A549 (cell line): Measurements from ENCODE around the gene MPC1. TPM values are rescaled to one million over a fixed set of nuclear protein-coding genes. Genes with fewer than 3 reads are reported as not detected.

ENCODE experiments used
- ATAC-seq, 2 experiments: fragments of 200-7000 bp in 1 of 2; fragments of >200 bp in 1 of 2; cut with Nextera tagmentation in 1 of 2; cut with Tn5 transposase in 1 of 2; 3 replicates each; pipeline versions ENCODE4 v1.8.0 to v1.9.1; 2018 to 2020; ENCODE audit warnings: mild to moderate bottlenecking in 1 of 2, moderate library complexity in 1 of 2
- CTCF ChIA-PET: fragments of 300-600 bp; sonication (Branson Sonifier 250); formaldehyde crosslinking; extraction: SDS; loops from one replicate; lab custom pipeline; 2021; ENCODE audit warnings: antibody characterized with exemption, inconsistent platforms; lab: Yijun Ruan, JAX
- POLR2A ChIA-PET: fragments of 350-600 bp; formaldehyde crosslinking; extraction: SDS; loops from one replicate; lab custom pipeline; 2021; ENCODE audit warnings: antibody characterized with exemption, inconsistent platforms; lab: Yijun Ruan, JAX
- DNase-seq, 2 experiments: peaks; one replicate each; pipeline versions ENCODE4 v3.0.0 to v3.0.0-alpha.2; 2011 to 2016; ENCODE audit warnings: low read depth in 1 of 2, low spot score in 1 of 2
- FAIRE-seq: peaks from 2 replicates; lab custom pipeline; 2011; peaks lifted over from hg19 to GRCh38; lab: Jason Lieb, UNC
- H3K27ac ChIP-seq, 2 experiments: fragments of >200 bp; sonication (Bioruptor Twin); formaldehyde crosslinking; 3 replicates each; pipeline ENCODE4 v1.5.1; 2016 to 2017
- H3K4me1 ChIP-seq: fragments of >200 bp; sonication (Bioruptor Twin); formaldehyde crosslinking; 3 replicates; pipeline ENCODE4 v1.6.1; 2016
- H3K4me2 ChIP-seq: fragments of >200 bp; sonication (Bioruptor Twin); formaldehyde crosslinking; 3 replicates; pipeline ENCODE4 v1.6.1; 2016
- H3K4me3 ChIP-seq: fragments of >200 bp; sonication (Bioruptor Twin); formaldehyde crosslinking; 3 replicates; pipeline ENCODE4 v1.5.1; 2016
- H3K9me3 ChIP-seq: fragments of >200 bp; sonication (Bioruptor Twin); formaldehyde crosslinking; 3 replicates; pipeline ENCODE4 v1.6.1; 2016
- CEBPB ChIP-seq, 2 experiments: fragments of >200 bp in 1 of 2; sonication (Bioruptor Twin) in 1 of 2; formaldehyde crosslinking in 1 of 2; IDR thresholded peaks; 2 replicates each; pipeline ENCODE4 v1.6.1; 2012 to 2016
- CHD4 ChIP-seq: fragments of 200-600 bp; sonication (generic); IDR thresholded peaks from 2 replicates; pipeline ENCODE4 v1.6.1; 2016; ENCODE audit warnings: antibody characterized with exemption, mild to moderate bottlenecking, borderline replicate concordance
- EP300 ChIP-seq, 2 experiments: fragments of >200 bp; sonication (Bioruptor Twin); formaldehyde crosslinking; IDR thresholded peaks; 2 replicates in 1 of 2; 3 replicates in 1 of 2; pipeline ENCODE4 v1.6.1; 2016 to 2017
- FOSL2 ChIP-seq, 2 experiments: fragments of 450-650 bp in 1 of 2; fragments of >200 bp in 1 of 2; sonication (Bioruptor Twin) in 1 of 2; formaldehyde crosslinking; IDR thresholded peaks; 2 replicates each; pipeline versions ENCODE4 v1.5.0 to v1.6.1; 2016 to 2020; ENCODE audit warnings: mild to moderate bottlenecking in 1 of 2, moderate library complexity in 1 of 2
- HEYL ChIP-seq: fragments of 250-450 bp; sonication (Bioruptor Pico); IDR thresholded peaks from 2 replicates; pipeline ENCODE4 v1.8.0; 2021; ENCODE audit warnings: mild to moderate bottlenecking, moderate library complexity
- JUNB ChIP-seq: fragments of >200 bp; sonication (Bioruptor Twin); formaldehyde crosslinking; IDR thresholded peaks from 2 replicates; pipeline ENCODE4 v1.6.1; 2016
- KDM1A ChIP-seq: fragments of 200-600 bp; sonication (generic); IDR thresholded peaks from 2 replicates; pipeline ENCODE4 v1.6.1; 2016; ENCODE audit warnings: low read depth, mild to moderate bottlenecking
- MAFK ChIP-seq: fragments of 450-650 bp; IDR thresholded peaks from 2 replicates; pipeline ENCODE4 v1.6.1; 2014; ENCODE audit not compliant: partially characterized antibody
- MAZ ChIP-seq: fragments of 150-350 bp; IDR thresholded peaks from 2 replicates; pipeline ENCODE4 v1.6.1; 2014; ENCODE audit warnings: antibody characterized with exemption, low read depth, low read length, borderline replicate concordance
- NPAS2 ChIP-seq: fragments of 250-450 bp; sonication (Bioruptor Pico); IDR thresholded peaks from 2 replicates; pipeline ENCODE4 v1.8.0; 2022; ENCODE audit warnings: mild to moderate bottlenecking, moderate library complexity, borderline replicate concordance
- NR3C1 ChIP-seq: fragments of >200 bp; sonication (Bioruptor Twin); formaldehyde crosslinking; IDR thresholded peaks from 3 replicates; pipeline ENCODE4 v1.6.1; 2017
- POLR2AphosphoS2 ChIP-seq: conservative IDR thresholded peaks from 2 replicates; pipeline ENCODE4 v1.6.1; 2012; ENCODE audit warnings: low read length, improper control_type of control experiment, inconsistent platforms
- RAD21 ChIP-seq, 2 experiments: fragments of >200 bp in 1 of 2; sonication (Bioruptor Twin) in 1 of 2; formaldehyde crosslinking in 1 of 2; IDR thresholded peaks in 1 of 2; conservative IDR thresholded peaks in 1 of 2; 2 replicates in 1 of 2; 3 replicates in 1 of 2; pipeline ENCODE4 v1.6.1; 2012 to 2018; ENCODE audit warnings: inconsistent platforms in 1 of 2
- RCOR1 ChIP-seq: fragments of 150-350 bp; IDR thresholded peaks from 2 replicates; pipeline ENCODE4 v1.6.1; 2014; ENCODE audit warnings: antibody characterized with exemption, low read length, low read depth
- RNF2 ChIP-seq: fragments of 200-600 bp; sonication (generic); IDR thresholded peaks from 2 replicates; pipeline ENCODE4 v1.6.1; 2016; ENCODE audit warnings: low read depth, mild to moderate bottlenecking, antibody characterized with exemption, moderate library complexity, borderline replicate concordance
- SREBF2 ChIP-seq: fragments of 450-650 bp; IDR thresholded peaks from 2 replicates; pipeline ENCODE4 v1.6.1; 2014; ENCODE audit warnings: mild to moderate bottlenecking, moderate library complexity
- ZC3H11A ChIP-seq: fragments of 450-650 bp; IDR thresholded peaks from 2 replicates; pipeline ENCODE4 v1.6.1; 2014; ENCODE audit warnings: antibody characterized with exemption, mild to moderate bottlenecking
- ZSCAN20 ChIP-seq: fragments of 250-450 bp; sonication (Bioruptor Pico); IDR thresholded peaks from 2 replicates; pipeline ENCODE4 v1.8.0; 2022; ENCODE audit warnings: mild to moderate bottlenecking, moderate library complexity
- WGBS: methylation state at CpG from one replicate; pipeline ENCODE4 v1.1.6; 2017; ENCODE audit errors: missing lambda C conversion rate; 5-methylcytosine and 5-hydroxymethylcytosine counted together
- polyA plus RNA-seq, 4 experiments: library from polyadenylated mRNA; depleted of rRNA in 3 of 4; stranded (reverse); fragments of >200 nt; fragmentation: RNase III in 1 of 4; extraction: RNeasy Plus Mini Kit Qiagen cat#74134 plus additional on column Dnase treatment in 1 of 4; gene quantifications; 2 replicates in 3 of 4; 3 replicates in 1 of 4; pipeline ENCODE4 v1.2.3, GENCODE V29; 2011 to 2017
- TF ChIP-seq, protein P1 (sequence below): fragments of 450-650 bp; IDR thresholded peaks from 2 replicates; pipeline ENCODE4 v1.6.1; 2014; ENCODE audit warnings: antibody characterized with exemption
- TF ChIP-seq, protein P2 (sequence below): fragments of 250-450 bp; sonication (Bioruptor Pico); IDR thresholded peaks from 2 replicates; pipeline ENCODE4 v1.5.0; 2021; ENCODE audit warnings: mild to moderate bottlenecking, moderate library complexity, borderline replicate concordance
- TF ChIP-seq, protein P3 (sequence below): IDR thresholded peaks from 2 replicates; pipeline ENCODE4 v1.6.1; 2012

MPC1 gene
- polyA plus RNA-seq, 2 of the 4 experiments (the other 2 are of a cell fraction): 4.4 to 7.7 TPM

DNA sequence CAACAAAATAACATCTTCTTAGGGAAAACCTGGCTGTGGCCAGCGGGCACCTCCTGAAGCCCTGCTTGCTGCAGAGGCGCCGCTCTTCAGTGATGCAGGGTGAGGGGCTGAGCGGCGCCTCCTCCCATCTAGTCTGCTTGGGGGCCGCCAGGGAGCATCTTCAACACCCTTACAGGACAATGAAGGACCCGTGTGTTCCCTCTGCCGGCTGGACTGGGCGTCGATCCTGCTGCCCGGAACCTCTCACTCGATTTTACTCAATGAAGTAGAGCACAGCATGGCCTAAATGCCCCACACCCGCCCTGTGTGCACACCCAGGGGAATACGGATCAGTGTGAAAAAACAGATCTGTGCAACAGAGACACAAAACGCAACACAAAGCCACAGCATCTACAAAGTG is 28.5 kb upstream of the MPC1 start (continued):
- TF ChIP-seq RNF2: no peak

DNA sequence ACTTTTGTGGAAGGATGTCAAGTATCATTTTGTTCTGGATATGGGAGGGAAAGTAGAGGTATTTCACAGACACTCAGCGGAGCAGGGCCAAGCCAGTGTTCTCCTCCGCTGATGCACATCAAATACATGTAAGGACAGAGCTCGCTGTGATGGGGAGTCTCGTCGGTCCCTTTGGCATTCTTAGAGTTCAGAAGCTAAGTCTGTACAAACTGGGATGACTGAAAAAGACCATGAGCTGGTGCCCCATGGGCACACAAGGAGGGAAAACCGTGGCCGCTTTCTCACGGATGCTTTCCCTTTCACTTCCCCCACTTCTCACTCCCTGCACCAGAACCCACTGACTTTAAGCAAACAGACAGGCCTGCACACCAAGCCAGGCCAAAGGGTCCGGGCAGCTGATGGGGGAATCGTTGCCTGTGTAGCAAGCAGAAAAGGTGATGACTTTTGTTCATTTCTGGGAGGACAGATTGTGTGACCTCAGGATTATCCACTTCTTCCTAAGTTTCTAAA is 27.7 kb upstream of the MPC1 start:
- ATAC-seq (no peak), FAIRE-seq (no peak)
- no peak overlapping the region for H3K27ac ChIP-seq
- TF ChIP-seq ZSCAN20 (CRISPR knock-in tag) (no peak), RAD21 (conservative IDR thresholded peaks at IDR 0.05 in 1 of 2, IDR thresholded peaks at IDR 0.05 in 1 of 2) (no peak), RCOR1 (no peak), KDM1A (no peak), RNF2 (no peak), JUNB (no peak), POLR2AphosphoS2 (no peak), EP300 (IDR thresholded peaks at IDR 0.05) (no peak), ZC3H11A (no peak), SREBF2 (no peak), CEBPB (IDR thresholded peaks at IDR 0.05) (no peak), NR3C1 (no peak), HEYL (CRISPR knock-in tag) (no peak)
- TF ChIP-seq, protein P1, sequence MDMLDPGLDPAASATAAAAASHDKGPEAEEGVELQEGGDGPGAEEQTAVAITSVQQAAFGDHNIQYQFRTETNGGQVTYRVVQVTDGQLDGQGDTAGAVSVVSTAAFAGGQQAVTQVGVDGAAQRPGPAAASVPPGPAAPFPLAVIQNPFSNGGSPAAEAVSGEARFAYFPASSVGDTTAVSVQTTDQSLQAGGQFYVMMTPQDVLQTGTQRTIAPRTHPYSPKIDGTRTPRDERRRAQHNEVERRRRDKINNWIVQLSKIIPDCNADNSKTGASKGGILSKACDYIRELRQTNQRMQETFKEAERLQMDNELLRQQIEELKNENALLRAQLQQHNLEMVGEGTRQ: no peak
- TF ChIP-seq, protein P2, sequence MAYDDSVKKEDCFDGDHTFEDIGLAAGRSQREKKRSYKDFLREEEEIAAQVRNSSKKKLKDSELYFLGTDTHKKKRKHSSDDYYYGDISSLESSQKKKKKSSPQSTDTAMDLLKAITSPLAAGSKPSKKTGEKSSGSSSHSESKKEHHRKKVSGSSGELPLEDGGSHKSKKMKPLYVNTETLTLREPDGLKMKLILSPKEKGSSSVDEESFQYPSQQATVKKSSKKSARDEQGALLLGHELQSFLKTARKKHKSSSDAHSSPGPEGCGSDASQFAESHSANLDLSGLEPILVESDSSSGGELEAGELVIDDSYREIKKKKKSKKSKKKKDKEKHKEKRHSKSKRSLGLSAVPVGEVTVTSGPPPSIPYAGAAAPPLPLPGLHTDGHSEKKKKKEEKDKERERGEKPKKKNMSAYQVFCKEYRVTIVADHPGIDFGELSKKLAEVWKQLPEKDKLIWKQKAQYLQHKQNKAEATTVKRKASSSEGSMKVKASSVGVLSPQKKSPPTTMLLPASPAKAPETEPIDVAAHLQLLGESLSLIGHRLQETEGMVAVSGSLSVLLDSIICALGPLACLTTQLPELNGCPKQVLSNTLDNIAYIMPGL (CRISPR knock-in tag): no peak
- TF ChIP-seq, protein P3, sequence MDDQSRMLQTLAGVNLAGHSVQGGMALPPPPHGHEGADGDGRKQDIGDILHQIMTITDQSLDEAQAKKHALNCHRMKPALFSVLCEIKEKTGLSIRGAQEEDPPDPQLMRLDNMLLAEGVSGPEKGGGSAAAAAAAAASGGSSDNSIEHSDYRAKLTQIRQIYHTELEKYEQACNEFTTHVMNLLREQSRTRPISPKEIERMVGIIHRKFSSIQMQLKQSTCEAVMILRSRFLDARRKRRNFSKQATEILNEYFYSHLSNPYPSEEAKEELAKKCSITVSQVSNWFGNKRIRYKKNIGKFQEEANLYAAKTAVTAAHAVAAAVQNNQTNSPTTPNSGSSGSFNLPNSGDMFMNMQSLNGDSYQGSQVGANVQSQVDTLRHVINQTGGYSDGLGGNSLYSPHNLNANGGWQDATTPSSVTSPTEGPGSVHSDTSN: no peak
- TF ChIP-seq, all 56 proteins: peak for 0
- H3K4me3 ChIP-seq: no peak overlapping the region
- H3K4me1 ChIP-seq: no peaks in the 10 kb centered on the region
- WGBS: 50% methylated on average over 10 of the region's 10 CpGs
- H3K9me3 ChIP-seq: no peaks in the 10 kb centered on the region
- POLR2A ChIA-PET: no interaction called here
- no peak overlapping the region for H3K4me2 ChIP-seq
- DNase-seq: no peak
- CTCF ChIA-PET: interaction anchor here (0.5 to 2.5 kb wide), 3 partner anchors 10 to 161 kb away, joined by 4 to 13 read pairs (median 5); no protein-coding TSS in a partner anchor

DNA sequence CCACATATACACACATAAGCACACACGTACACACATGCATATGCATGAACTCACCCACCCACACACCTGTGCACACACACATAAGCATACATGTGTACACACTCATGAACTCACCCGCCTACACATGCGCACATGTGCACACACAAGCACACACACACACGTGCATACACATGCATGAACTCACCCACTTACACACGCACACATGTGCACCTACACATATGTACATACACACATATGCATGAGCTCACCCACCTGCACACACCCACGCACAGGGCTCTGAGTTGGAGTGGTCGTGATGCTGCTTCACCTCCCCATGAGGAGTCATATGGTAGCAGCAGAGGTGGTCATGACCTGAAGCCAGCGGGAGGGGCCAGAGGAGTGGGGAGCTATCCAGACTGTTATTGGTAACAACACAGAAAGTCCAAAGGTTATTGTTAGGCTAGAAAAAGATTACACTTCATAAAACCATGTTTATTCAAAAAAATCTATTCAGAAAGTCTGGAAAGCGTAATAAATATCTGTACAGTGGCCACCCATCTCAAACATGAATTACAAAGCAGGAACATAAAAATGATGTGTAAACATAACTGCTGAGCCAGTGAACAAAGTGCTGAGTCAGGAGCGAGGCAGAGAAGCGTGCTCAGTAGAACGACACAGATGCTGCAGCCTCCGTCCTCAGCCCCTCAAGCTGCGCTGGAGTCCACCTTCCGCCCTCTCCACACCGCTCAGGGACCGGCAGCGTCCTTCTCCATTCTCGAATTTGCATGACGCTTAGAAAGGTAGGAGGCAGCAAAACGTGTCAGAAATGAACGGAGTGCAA is 26.4 kb upstream of the MPC1 start:
- DNase-seq (no peak), ATAC-seq (no peak), FAIRE-seq (no peak)
- no peak overlapping the region for H3K27ac ChIP-seq
- 64% methylated on average over 20 of the region's 22 CpGs for WGBS
- CTCF ChIA-PET: interaction anchor here (1.2 to 2.5 kb wide), 2 partner anchors 9 to 11 kb away, joined by 4 to 13 read pairs; no protein-coding TSS in a partner anchor
- H3K4me3 ChIP-seq: no peak overlapping the region
- no peaks in the 10 kb centered on the region for H3K4me1 ChIP-seq
- H3K9me3 ChIP-seq: no peaks in the 10 kb centered on the region
- H3K4me2 ChIP-seq: no peak overlapping the region
- POLR2A ChIA-PET: no interaction called here
- TF ChIP-seq CEBPB (IDR thresholded peaks at IDR 0.05) (no peak), POLR2AphosphoS2 (no peak), MAZ (no peak), CHD4 (no peak), MAFK (peak; percentile 80), FOSL2 (IDR thresholded peaks at IDR 0.05) (no peak), FOSL2 (CRISPR knock-in tag; IDR thresholded peaks at IDR 0.05) (no peak), ZSCAN20 (CRISPR knock-in tag) (no peak), NPAS2 (CRISPR knock-in tag) (no peak)
